ENCODE measurements around the gene WFDC5.

DNA sequence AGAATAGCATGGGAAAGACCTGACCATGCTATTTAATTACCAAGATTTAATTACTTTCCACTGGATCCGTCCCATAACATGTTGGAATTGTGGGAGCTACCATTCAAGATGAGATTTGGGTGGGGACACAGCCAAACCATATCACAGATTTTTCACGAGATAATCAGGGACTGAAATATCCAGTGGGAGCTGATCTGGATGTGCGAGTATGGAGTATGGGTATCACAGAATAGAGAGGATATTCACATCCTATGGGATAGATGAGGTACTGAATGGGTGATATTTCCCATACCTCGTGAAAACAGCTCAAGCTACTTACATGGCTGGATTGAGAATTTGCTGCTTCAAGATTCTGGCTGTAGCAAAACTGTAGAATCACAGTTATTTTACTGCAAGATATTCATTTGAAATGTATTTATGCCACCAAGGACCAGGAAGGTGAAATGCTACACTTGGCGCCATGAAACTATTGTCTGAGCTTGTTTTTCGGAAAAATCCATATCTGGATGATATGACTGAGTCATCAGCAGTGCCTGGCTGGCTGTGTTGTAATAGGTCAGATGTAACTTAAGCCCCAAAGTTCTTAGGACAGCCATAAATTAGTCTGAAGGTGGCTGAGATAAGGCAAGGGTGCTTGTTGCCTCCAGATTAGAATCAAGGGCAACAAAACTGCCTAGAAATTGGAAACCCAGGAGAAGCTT is 43.9 kb downstream of the WFDC5 start:
- TF ChIP-seq POLR2A (IDR thresholded peaks at IDR 0.05) (no peak), EP300 (IDR thresholded peaks at IDR 0.05) (no peak), POLR2AphosphoS5 (IDR thresholded peaks at IDR 0.05) (no peak)
- TF ChIP-seq, protein P1, sequence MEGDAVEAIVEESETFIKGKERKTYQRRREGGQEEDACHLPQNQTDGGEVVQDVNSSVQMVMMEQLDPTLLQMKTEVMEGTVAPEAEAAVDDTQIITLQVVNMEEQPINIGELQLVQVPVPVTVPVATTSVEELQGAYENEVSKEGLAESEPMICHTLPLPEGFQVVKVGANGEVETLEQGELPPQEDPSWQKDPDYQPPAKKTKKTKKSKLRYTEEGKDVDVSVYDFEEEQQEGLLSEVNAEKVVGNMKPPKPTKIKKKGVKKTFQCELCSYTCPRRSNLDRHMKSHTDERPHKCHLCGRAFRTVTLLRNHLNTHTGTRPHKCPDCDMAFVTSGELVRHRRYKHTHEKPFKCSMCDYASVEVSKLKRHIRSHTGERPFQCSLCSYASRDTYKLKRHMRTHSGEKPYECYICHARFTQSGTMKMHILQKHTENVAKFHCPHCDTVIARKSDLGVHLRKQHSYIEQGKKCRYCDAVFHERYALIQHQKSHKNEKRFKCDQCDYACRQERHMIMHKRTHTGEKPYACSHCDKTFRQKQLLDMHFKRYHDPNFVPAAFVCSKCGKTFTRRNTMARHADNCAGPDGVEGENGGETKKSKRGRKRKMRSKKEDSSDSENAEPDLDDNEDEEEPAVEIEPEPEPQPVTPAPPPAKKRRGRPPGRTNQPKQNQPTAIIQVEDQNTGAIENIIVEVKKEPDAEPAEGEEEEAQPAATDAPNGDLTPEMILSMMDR (IDR thresholded peaks at IDR 0.05), result no peak

Measured in gastroesophageal sphincter (tissue), 3 donors.